CD4-positive, alpha-beta T cell (primary cell): ENCODE measurements around the gene MCAM. TPM values are rescaled to one million over a fixed set of nuclear protein-coding genes. Genes with fewer than 3 reads are reported as not detected.

Experiments used
- ATAC-seq: fragments of 200-7000 bp; cut with Tn5 transposase; one replicate; pipeline ENCODE4 v1.10.0; 2022; ENCODE audit warnings: mild to moderate bottlenecking; ENCODE audit not compliant: poor library complexity
- CTCF ChIA-PET: fragments of 350-600 bp; sonication (Branson Sonifier 250); formaldehyde crosslinking; loops from one replicate; lab custom pipeline; 2021; ENCODE audit warnings: antibody characterized with exemption, inconsistent platforms; lab: Charles Lee
- POLR2A ChIA-PET: fragments of 350-600 bp; sonication (Branson Sonifier 250); formaldehyde crosslinking; loops from one replicate; lab custom pipeline; 2021; ENCODE audit warnings: antibody characterized with exemption, inconsistent platforms; lab: Charles Lee
- DNase-seq, 14 experiments: peaks; one replicate each; pipeline ENCODE4 v3.0.0-alpha.2; 2013 to 2020; ENCODE audit warnings: mixed read lengths in 2 of 14
- H3K27ac ChIP-seq, 2 donors: one replicate each; pipeline versions ENCODE4 v1.5.1 to v1.7.0; 2013; ENCODE audit warnings: low read length in 2 of 2, low read depth in 1 of 2, mild to moderate bottlenecking in 1 of 2
- H3K27me3 ChIP-seq, 2 experiments: 1 replicate in 1 of 2; 2 replicates in 1 of 2; pipeline versions ENCODE4 v1.6.1 to v1.7.0; 2013; ENCODE audit warnings: low read length in 2 of 2, control low read depth in 1 of 2, mild to moderate bottlenecking in 1 of 2, moderate library complexity in 1 of 2; ENCODE audit not compliant: insufficient read depth in 2 of 2, control insufficient read depth in 1 of 2
- H3K36me3 ChIP-seq: one replicate; pipeline ENCODE4 v1.6.1; 2013; ENCODE audit warnings: low read length, control low read depth; ENCODE audit not compliant: insufficient read depth
- H3K4me1 ChIP-seq: one replicate; pipeline ENCODE4 v1.6.1; 2013; ENCODE audit warnings: low read length, control low read depth; ENCODE audit not compliant: insufficient read depth
- H3K4me3 ChIP-seq: one replicate; pipeline ENCODE4 v1.5.1; 2013; ENCODE audit warnings: mild to moderate bottlenecking, low read length, moderate library complexity
- H3K9me3 ChIP-seq, 2 experiments: 1 replicate in 1 of 2; 2 replicates in 1 of 2; pipeline versions ENCODE4 v1.6.1 to v1.7.0; 2013; ENCODE audit warnings: low read length in 2 of 2, mild to moderate bottlenecking in 2 of 2, control low read depth in 1 of 2, moderate library complexity in 1 of 2; ENCODE audit not compliant: control insufficient read depth in 1 of 2, insufficient read depth in 1 of 2
- H3K27ac Mint-ChIP-seq: one replicate; pipeline ENCODE4 v1.8.0; 2020; ENCODE audit warnings: mixed read lengths
- H3K27me3 Mint-ChIP-seq: one replicate; pipeline ENCODE4 v1.8.0; 2021; ENCODE audit warnings: mixed read lengths
- H3K36me3 Mint-ChIP-seq: one replicate; pipeline ENCODE4 v1.8.0; 2021; ENCODE audit warnings: low read depth, mixed read lengths
- H3K4me1 Mint-ChIP-seq: one replicate; pipeline ENCODE4 v1.8.0; 2021; ENCODE audit warnings: low read depth, mixed read lengths
- H3K4me3 Mint-ChIP-seq: one replicate; pipeline ENCODE4 v1.8.0; 2020; ENCODE audit warnings: mild to moderate bottlenecking, mixed read lengths
- H3K9me3 Mint-ChIP-seq: one replicate; pipeline ENCODE4 v1.8.0; 2020; ENCODE audit warnings: mixed read lengths
- CTCF ChIP-seq: fragments of 200-600 bp; IDR thresholded peaks from one replicate; pipeline ENCODE4 v1.8.0; 2022; ENCODE audit warnings: antibody characterized with exemption, mild to moderate bottlenecking
- intact Hi-C, 2 experiments: fragments of 100-400 bp; cut with DNase I in 1 of 2; cut with micrococcal nuclease in 1 of 2; formaldehyde crosslinking; loops; one replicate each; pipeline versions ENCODE4 v1.15.1 to v1.9.0; 2023 to 2025; cut with DNase I, micrococcal nuclease
- total RNA-seq, 174 experiments: library from RNA in 2 of 174; stranded (reverse) in 2 of 174; gene quantifications; one replicate each; pipeline ENCODE4 v1.2.3 and lab custom pipeline; 2021 to 2026

The MCAM gene
- total RNA-seq, 2 experiments from 2014 or later, result 16.0 to 16.5 TPM

GRCh38 chr11:119300198-119300964 lies 16.5 kb downstream of the MCAM start:
- TF ChIP-seq CTCF, result no peak
- Histone ChIP-seq H3K27me3 (no peaks in the 10 kb centered on the region), H3K27ac (no peak overlapping the region), H3K4me1 (peaks cover 8% of the 10 kb centered on the region), H3K36me3 (peaks cover 89% of the 10 kb centered on the region), H3K9me3 (no peaks in the 10 kb centered on the region), H3K4me3 (no peak overlapping the region)
- no peaks in the 10 kb centered on the region for H3K27me3 Mint-ChIP-seq
- ChIA-PET CTCF (interaction anchor here (1.1 kb wide), 1 partner anchor 16 kb away, joined by 3 read pairs; no protein-coding TSS in a partner anchor), POLR2A (no interaction called here)
- no peak for DNase-seq
- H3K27ac Mint-ChIP-seq, result no peak overlapping the region
- H3K4me3 Mint-ChIP-seq, result no peak overlapping the region
- peaks cover 99% of the 10 kb centered on the region for H3K36me3 Mint-ChIP-seq
- no peaks in the 10 kb centered on the region for H3K9me3 Mint-ChIP-seq
- H3K4me1 Mint-ChIP-seq, result peaks cover 12% of the 10 kb centered on the region
- no peak for ATAC-seq
- intact Hi-C loops, result no loop called here

GRCh38 chr11:119299416-119299815 lies 17.5 kb downstream of the MCAM start:
- Mint-ChIP-seq H3K4me1 (peaks cover 3% of the 10 kb centered on the region), H3K36me3 (peaks cover 98% of the 10 kb centered on the region), H3K27ac (no peak overlapping the region), H3K27me3 (no peaks in the 10 kb centered on the region), H3K9me3 (no peaks in the 10 kb centered on the region), H3K4me3 (no peak overlapping the region)
- no peak for TF ChIP-seq CTCF
- Histone ChIP-seq H3K27ac (no peak overlapping the region), H3K9me3 (no peaks in the 10 kb centered on the region), H3K4me3 (no peak overlapping the region), H3K4me1 (no peaks in the 10 kb centered on the region), H3K27me3 (no peaks in the 10 kb centered on the region), H3K36me3 (peaks cover 93% of the 10 kb centered on the region)
- DNase-seq (no peak), ATAC-seq (no peak)
- POLR2A ChIA-PET, result no interaction called here
- CTCF ChIA-PET, result interaction anchor here (1.1 kb wide), 1 partner anchor 15 kb away, joined by 3 read pairs; no protein-coding TSS in a partner anchor
- intact Hi-C loops, result no loop called here

GRCh38 chr11:119298726-119299125 lies 18.2 kb downstream of the MCAM start:
- H3K36me3 Mint-ChIP-seq, result peaks cover 91% of the 10 kb centered on the region
- CTCF ChIA-PET, result no interaction called here
- intact Hi-C loops, result no loop called here

More at GRCh38 chr11:119298726-119299125, 18.2 kb downstream of the MCAM start:
- no peak for DNase-seq
- ATAC-seq, result no peak
- Histone ChIP-seq H3K27ac (no peak overlapping the region), H3K36me3 (peaks cover 89% of the 10 kb centered on the region), H3K4me3 (no peak overlapping the region), H3K9me3 (no peaks in the 10 kb centered on the region), H3K27me3 (no peaks in the 10 kb centered on the region), H3K4me1 (no peaks in the 10 kb centered on the region)
- TF ChIP-seq CTCF, result no peak
- POLR2A ChIA-PET, result no interaction called here
- Mint-ChIP-seq H3K27me3 (no peaks in the 10 kb centered on the region), H3K9me3 (no peaks in the 10 kb centered on the region), H3K4me1 (peaks cover 3% of the 10 kb centered on the region), H3K4me3 (no peak overlapping the region), H3K27ac (no peak overlapping the region)
